Coronary artery (tissue), 2 donors: ENCODE measurements around the gene TMUB2.
"Not testable (repeated sequence)": the region's sequence is repeated elsewhere in the genome, so short reads cannot be mapped to it uniquely, and the experiment has no call there.

Experiments used
- DNase-seq: peaks from one replicate; pipeline ENCODE4 v3.0.0-alpha.2; 2017; ENCODE audit warnings: low spot score
- H3K27ac ChIP-seq, 2 donors: fragments of 200-600 bp; sonication (generic); one replicate each; pipeline ENCODE4 v1.5.1; 2016 to 2019
- H3K4me3 ChIP-seq: fragments of 200-600 bp; sonication (generic); 2 replicates; pipeline ENCODE4 v1.5.1; 2016; ENCODE audit warnings: mild to moderate bottlenecking, moderate library complexity
- CTCF ChIP-seq: fragments of 200-600 bp; sonication (generic); IDR thresholded peaks from one replicate; pipeline ENCODE4 v1.5.1; 2019; ENCODE audit warnings: antibody characterized with exemption

TMUB2 gene

GRCh38 chr17:44230140-44230539 lies 43.4 kb downstream of the TMUB2 start:
- no peak overlapping the region for H3K27ac ChIP-seq
- H3K4me3 ChIP-seq: no peak overlapping the region
- no peak for TF ChIP-seq CTCF
- no peak for DNase-seq

- DNase-seq: no peak
- Histone ChIP-seq H3K4me3 (no peak overlapping the region), H3K27ac (no peak overlapping the region)
- no peak for TF ChIP-seq CTCF
Measured at GRCh38 chr17:44232061-44232460, 45.3 kb downstream of the TMUB2 start.

- no peak for DNase-seq
- Histone ChIP-seq H3K27ac (no peak overlapping the region), H3K4me3 (no peak overlapping the region)
- no peak for TF ChIP-seq CTCF
Measured at GRCh38 chr17:44233582-44233981, 46.8 kb downstream of the TMUB2 start.

- H3K4me3 ChIP-seq: no peak overlapping the region
- no peak for DNase-seq
- no peak overlapping the region for H3K27ac ChIP-seq
- TF ChIP-seq CTCF: no peak
Measured at GRCh38 chr17:44235583-44235936, 48.8 kb downstream of the TMUB2 start.

GRCh38 chr17:44236444-44236991 lies 49.7 kb downstream of the TMUB2 start:
- Histone ChIP-seq H3K27ac (no peak overlapping the region), H3K4me3 (no peak overlapping the region)
- DNase-seq: no peak
- TF ChIP-seq CTCF: no peak

GRCh38 chr17:44237886-44238285 lies 51.1 kb downstream of the TMUB2 start:
- not testable (repeated sequence) for H3K27ac ChIP-seq, DNase-seq, H3K4me3 ChIP-seq

GRCh38 chr17:44241106-44241624 lies 54.4 kb downstream of the TMUB2 start:
- no peak overlapping the region for H3K4me3 ChIP-seq
- DNase-seq: no peak
- TF ChIP-seq CTCF: no peak
- no peak overlapping the region for H3K27ac ChIP-seq
